GM21825 (cell line): ENCODE measurements around the gene G6PC1.
"Not testable (repeated sequence)": the region's sequence is repeated elsewhere in the genome, so short reads cannot be mapped to it uniquely, and the experiment has no call there.

Experiments used
- ATAC-seq: cut with Tn5 transposase; IDR thresholded peaks from one replicate; pipeline ENCODE4 v1.9.1; 2021; ENCODE audit warnings: mild to moderate bottlenecking, moderate library complexity; ENCODE audit not compliant: unreplicated experiment

G6PC1 gene

DNA sequence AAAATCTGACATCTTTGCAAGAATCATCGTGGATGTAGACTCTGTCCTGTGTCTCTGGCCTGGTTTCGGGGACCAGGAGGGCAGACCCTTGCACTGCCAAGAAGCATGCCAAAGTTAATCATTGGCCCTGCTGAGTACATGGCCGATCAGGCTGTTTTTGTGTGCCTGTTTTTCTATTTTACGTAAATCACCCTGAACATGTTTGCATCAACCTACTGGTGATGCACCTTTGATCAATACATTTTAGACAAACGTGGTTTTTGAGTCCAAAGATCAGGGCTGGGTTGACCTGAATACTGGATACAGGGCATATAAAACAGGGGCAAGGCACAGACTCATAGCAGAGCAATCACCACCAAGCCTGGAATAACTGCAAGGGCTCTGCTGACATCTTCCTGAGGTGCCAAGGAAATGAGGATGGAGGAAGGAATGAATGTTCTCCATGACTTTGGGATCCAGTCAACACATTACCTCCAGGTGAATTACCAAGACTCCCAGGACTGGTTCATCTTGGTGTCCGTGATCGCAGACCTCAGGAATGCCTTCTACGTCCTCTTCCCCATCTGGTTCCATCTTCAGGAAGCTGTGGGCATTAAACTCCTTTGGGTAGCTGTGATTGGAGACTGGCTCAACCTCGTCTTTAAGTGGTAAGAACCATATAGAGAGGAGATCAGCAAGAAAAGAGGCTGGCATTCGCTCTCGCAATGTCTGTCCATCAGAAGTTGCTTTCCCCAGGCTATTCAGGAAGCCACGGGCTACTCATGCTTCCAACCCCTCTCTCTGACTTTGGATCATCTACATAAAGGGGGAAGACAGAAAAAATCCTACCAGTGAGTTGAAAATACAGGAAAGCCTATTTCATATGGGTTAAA is at the start of gene G6PC1:
Gene G6PC1, plus strand, starts transcription at position 340 of the 872 bp plus-strand sequence. Its CDS starts 78 bp downstream, at position 418.
- ATAC-seq: no peak

DNA sequence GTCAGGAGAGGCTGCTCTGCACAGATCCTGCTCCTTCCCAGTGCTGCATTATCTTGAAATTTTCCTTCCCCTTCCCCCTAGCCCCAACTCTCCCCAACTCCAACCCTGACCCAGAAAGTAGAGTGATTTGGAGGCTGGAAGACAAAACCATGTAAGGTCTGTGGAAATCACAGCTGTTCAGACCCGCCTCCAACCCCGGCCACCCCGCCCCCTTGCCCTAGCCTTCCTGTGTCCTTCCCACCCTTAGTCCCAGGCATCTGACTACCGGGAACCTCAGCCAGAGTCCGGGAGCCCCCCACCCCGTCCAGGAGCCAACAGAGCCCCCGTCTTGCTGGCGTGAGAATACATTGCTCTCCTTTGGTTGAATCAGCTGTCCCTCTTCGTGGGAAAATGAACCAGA is 49.6 kb upstream of the G6PC1 start, which contains the start of gene AOC3:
Gene AOC3, plus strand, starts transcription at position 246 of the 400 bp plus-strand sequence. Its CDS starts 145 bp downstream, at position 391.
- ATAC-seq: no peak

DNA sequence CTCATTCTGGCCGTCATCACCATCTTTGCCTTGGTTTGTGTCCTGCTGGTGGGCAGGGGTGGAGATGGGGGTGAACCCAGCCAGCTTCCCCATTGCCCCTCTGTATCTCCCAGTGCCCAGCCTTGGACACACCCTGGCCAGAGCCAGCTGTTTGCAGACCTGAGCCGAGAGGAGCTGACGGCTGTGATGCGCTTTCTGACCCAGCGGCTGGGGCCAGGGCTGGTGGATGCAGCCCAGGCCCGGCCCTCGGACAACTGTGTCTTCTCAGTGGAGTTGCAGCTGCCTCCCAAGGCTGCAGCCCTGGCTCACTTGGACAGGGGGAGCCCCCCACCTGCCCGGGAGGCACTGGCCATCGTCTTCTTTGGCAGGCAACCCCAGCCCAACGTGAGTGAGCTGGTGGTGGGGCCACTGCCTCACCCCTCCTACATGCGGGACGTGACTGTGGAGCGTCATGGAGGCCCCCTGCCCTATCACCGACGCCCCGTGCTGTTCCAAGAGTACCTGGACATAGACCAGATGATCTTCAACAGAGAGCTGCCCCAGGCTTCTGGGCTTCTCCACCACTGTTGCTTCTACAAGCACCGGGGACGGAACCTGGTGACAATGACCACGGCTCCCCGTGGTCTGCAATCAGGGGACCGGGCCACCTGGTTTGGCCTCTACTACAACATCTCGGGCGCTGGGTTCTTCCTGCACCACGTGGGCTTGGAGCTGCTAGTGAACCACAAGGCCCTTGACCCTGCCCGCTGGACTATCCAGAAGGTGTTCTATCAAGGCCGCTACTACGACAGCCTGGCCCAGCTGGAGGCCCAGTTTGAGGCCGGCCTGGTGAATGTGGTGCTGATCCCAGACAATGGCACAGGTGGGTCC is 49.0 kb upstream of the G6PC1 start:
- not testable (repeated sequence) for ATAC-seq

DNA sequence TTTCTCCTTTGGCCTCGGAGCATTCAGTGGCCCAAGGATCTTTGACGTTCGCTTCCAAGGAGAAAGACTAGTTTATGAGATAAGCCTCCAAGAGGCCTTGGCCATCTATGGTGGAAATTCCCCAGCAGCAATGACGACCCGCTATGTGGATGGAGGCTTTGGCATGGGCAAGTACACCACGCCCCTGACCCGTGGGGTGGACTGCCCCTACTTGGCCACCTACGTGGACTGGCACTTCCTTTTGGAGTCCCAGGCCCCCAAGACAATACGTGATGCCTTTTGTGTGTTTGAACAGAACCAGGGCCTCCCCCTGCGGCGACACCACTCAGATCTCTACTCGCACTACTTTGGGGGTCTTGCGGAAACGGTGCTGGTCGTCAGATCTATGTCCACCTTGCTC is 48.2 kb upstream of the G6PC1 start:
- ATAC-seq: no peak

DNA sequence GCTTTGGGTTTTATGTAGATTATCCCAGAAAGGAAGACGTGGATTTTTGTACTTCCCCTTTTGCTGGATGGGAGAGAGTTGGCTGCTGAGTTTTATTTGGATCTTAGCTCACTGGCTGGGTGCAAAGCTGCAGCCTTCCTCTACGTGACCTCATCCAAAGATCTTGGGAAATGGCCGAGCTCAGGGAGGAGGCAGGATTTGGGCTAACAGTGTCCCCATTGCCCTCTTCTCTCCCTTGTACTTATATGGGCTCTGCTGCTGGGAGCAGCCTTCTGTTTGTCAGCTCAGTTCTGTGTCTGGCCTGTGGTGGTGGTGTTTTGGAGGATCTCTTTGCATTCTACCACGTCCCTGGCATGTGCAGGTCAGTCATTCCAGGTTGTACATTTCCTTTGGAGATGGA is 47.6 kb upstream of the G6PC1 start:
- ATAC-seq: no peak

DNA sequence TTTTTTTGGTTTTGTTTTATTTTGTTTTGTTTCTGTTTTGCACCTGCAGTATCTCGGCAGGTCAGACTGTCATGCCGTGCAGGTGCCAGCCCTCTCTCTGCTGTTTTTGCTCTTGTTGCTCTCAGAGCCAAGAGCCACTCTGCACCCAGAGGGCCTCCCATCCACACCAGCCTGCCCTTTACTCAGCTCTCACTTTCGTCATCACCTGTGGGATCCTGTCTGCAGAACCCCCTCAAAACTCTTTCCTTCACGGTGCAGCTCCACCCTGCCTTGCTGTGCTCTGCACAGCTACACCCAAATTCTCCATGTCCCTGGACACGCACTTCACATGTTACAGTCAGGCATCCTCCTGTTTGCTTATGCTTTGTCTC is 47.0 kb upstream of the G6PC1 start:
- no peak for ATAC-seq

DNA sequence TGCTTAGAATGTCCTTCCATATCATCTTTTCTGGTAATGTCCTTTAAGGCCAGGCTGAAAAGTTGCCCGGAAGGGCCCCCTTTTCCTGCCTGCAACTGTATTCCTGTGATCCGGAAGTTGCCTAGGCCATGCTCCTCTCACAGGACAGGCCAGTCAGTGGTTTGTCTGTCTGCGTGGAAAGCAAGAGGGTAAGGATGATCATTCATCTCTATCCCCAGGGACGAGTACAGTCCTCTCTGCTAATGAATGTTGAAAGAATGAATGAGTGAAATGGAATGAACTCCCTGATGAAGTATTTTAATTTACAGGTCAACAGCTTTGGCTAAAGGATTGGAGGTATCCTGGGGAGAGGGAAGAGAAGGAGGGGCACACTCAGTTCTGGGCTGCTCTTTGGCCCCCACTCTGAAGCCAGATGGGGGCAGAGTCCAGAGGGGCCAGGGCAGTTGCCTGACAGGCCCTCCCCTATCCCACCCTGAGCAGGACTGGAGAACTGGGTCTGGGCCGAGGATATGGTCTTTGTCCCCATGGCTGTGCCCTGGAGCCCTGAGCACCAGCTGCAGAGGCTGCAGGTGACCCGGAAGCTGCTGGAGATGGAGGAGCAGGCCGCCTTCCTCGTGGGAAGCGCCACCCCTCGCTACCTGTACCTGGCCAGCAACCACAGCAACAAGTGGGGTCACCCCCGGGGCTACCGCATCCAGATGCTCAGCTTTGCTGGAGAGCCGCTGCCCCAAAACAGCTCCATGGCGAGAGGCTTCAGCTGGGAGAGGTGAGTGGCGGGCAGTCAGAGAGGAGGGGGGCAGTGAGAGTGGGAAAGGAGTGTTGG is 46.4 kb upstream of the G6PC1 start:
- no peak for ATAC-seq

DNA sequence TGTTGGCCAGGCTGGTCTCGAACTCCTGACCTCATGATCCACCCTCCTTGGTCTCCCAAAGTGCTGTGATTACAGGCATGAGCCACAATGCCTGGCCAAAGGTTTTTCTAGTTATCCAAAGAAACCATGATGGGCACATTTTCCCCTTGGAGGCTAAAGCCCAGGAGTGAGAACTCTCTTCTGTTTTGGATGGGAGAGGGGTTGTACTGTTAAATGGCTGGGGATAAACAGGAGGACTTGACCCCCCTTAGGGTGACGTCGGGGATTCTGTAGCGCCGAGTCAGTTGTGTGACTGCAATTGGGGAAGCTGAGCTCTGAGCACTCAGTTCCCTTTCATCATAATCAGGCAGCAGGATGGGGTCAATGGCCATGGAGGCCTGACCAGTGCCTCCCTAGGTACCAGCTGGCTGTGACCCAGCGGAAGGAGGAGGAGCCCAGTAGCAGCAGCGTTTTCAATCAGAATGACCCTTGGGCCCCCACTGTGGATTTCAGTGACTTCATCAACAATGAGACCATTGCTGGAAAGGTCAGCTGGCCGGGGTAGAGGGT is 45.5 kb upstream of the G6PC1 start:
- ATAC-seq: no peak

DNA sequence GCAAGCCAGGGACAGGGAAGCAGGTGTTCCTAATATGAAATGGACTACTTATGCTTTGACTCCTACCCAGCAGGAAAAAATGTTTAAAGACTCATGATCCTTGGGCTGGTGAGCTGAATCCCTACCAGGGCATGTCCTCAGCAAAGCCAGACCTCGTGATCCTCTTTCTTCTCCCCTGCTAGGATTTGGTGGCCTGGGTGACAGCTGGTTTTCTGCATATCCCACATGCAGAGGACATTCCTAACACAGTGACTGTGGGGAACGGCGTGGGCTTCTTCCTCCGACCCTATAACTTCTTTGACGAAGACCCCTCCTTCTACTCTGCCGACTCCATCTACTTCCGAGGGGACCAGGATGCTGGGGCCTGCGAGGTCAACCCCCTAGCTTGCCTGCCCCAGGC is 44.5 kb upstream of the G6PC1 start:
- ATAC-seq: not testable (repeated sequence)

DNA sequence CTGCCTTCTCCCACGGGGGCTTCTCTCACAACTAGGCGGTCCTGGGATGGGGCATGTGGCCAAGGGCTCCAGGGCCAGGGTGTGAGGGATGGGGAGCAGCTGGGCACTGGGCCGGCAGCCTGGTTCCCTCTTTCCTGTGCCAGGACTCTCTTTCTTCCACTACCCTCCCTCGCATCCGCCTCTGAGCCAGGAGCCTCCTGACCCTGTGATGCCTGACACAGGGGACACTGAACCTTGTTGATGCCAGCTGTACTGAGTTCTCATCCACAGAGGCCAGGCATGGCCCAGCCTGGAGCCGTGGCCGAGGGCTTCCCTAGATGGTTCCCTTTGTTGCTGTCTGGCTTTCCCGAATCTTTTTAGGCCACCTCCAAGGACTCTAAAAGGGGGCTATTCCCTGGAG is 44.1 kb upstream of the G6PC1 start:
- ATAC-seq: not testable (repeated sequence)

DNA sequence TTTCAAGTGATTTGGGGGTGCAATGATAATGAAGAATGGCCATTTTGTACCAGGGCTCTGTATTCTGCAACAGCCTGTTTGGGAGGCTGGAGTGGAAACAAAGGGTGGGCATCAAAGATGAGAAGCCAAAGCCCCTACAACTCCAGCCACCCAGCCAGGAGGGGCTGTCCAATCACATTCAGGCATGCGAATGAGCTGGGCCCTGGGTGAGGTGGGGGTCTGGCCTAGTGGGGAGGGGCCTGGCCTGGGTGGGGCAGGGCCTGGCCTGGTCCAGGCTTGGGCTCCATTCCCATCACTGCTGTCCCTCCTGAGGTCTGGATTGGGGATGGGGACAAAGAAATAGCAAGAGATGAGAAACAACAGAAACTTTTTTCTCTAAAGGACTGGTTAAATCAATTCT is 43.2 kb upstream of the G6PC1 start:
- no peak for ATAC-seq

DNA sequence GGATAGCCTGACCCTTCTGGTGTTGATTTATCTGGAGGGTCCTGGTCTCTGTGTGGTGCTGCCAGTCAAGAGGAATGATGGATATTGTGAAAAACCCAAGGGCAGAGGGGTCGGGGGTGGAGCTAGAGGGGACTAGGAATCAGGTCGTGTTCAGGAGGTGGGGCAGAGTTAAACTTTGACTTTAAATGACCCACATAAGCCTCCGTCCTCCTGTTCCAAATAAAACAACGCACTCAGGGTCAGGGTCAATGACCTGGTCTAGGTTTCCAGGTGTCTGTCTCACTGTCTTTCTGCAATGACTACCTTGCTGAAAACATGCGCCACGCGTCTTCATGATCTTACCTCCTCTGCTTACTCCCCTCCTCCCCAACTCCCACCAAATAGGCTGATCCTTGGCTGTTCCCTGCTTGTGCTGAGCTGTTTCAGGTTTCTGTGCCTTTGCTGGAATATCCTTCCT is 34.9 kb upstream of the G6PC1 start:
- no peak for ATAC-seq

DNA sequence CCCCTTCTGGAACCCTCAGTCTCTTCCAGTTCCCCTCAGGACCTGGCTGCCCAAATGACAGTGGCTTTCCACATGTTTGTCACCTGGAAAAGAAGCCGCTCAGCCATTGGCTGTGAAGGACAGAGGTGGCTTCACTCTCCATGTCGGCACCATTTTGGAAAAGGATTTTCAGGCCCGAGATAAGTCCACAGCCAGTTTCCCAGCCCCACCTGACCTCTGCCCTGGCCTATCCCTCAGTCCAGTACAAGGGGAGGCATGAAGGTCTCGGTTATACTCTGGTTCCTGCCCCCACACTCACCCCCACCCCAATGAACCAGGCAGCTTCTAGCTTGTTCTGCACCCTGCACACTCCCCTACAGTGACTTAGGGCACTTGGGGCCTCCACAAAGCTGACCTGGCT is 34.4 kb upstream of the G6PC1 start:
- no peak for ATAC-seq

DNA sequence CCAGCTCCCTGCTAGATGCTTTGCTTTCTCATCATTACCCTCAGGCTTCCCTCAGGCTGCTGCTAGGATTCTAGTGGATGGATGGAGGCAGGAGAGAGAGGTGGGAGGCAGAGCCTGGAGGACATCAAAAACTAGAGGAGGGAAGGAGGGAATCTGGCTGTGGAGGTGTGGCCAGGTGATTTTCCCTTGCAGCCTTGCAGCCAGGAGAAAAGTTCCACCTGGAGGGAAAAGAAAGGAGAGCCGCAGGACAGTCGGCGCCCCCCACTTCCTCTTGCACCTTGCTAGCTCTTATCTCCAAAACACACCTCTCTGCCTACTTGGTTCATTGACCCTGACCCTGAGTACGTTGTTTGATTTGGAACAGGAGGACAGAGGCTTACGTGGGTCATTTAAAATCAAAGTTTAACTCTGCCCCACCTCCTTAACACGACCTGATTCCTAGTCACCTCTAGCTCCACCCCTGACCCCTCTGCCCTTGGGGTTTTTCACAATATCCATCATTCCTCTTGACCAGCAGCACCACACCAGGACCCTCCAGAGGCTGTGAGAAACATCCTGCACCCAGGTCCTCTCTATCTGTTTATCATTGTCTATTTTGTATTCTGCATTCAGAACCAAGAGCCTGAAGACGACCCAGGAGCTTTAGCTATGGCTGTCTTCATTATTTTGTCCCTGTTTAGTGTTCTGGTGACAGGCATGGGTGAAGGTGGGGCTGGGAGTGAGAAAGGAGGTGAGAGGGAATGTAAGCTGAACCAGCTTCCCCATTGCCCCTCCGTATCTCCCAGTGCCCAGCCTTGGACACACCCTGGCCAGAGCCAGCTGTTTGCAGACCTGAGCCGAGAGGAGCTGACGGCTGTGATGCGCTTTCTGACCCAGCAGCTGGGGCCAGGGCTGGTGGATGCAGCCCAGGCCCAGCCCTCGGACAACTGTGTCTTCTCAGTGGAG is 33.7 kb upstream of the G6PC1 start:
- ATAC-seq: no peak

DNA sequence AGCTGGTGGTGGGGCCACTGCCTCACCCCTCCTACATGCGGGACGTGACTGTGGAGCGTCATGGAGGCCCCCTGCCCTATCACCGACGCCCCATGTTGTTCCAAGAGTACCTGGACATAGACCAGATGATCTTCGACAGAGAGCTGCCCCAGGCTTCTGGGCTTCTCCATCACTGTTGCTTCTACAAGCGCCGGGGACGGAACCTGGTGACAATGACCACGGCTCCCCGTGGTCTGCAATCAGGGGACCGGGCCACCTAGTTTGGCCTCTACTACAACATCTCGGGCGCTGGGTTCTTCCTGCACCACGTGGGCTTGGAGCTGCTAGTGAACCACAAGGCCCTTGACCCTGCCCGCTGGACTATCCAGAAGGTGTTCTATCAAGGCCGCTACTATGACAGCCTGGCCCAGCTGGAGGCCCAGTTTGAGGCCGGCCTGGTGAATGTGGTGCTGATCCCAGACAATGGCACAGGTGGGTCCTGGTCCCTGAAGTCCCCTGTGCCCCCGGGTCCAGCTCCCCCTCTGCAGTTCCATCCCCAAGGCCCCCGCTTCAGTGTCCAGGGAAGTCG is 32.8 kb upstream of the G6PC1 start:
- ATAC-seq: not testable (repeated sequence)

DNA sequence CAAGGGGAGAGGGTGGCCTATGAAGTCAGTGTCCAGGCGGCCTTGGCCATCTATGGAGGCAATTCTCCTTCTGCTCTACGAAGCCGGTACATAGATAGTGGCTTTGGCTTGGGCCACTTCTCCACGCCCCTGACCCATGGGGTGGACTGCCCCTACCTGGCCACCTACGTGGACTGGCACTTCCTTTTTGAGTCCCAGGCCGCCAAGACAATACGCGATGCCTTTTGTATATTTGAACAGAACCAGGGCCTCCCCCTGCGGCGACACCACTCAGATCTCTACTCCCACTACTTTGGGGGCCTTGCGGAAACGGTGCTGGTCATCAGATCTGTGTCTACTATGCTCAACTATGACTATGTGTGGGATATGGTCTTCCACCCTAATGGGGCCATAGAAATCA is 32.3 kb upstream of the G6PC1 start:
- no peak for ATAC-seq

DNA sequence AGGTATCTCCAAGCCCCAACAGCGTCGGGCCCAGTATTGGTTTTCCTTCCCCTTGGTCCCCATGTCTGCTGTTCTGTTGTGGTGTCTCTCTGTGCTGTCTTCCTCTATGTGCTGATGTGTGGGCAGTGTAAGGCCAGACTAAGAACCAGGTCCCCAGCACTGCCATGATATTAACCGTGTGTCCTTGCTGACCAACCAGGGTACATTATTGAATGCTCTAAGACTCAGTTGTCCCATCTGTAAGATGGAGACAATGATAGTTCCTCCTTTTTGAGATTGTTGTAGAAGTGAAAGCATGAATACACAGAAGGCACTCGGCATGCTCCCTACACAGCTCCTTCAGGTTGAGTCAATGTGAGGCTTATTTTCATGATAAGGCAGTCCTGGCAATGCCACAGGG is 29.0 kb upstream of the G6PC1 start:
- no peak for ATAC-seq

DNA sequence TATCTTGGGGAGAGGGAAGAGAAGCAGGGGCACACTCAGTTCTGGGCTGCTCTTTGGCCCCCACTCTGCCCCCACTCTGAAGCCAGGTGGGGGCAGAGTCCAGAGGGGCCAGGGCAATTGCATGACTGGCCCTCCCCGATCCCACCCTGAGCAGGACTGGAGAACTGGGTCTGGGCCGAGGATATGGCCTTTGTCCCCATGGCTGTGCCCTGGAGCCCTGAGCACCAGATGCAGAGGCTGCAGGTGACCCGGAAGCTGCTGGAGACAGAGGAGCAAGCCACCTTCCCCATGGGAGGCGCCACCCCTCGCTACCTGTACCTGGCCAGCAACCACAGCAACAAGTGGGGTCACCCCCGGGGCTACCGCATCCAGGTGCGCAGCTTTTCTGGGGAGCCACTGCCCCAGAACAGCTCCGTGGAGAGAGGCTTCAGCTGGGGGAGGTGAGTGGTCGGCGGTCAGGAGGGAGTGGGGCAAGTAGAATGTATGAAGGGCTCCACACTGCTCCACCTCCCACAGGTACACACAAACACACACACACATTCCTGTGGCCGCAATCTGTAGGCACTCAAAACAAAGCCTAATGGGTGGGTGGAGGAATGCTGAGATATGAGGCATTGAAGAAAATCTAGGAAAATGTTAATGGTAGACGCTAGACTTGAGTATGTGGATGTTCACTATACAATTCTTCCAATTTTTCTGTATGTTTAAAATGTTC is 28.2 kb upstream of the G6PC1 start:
- no peak for ATAC-seq
